Pancreas (tissue), 10 donors: ENCODE data around the gene FAM236A. TPM values are rescaled to one million over a fixed set of nuclear protein-coding genes. Genes with fewer than 3 reads are reported as not detected.
A peak's percentile ranks its signal among the peaks of the same experiment; 100 is the strongest.
"Not testable (repeated sequence)": the region's sequence is repeated elsewhere in the genome, so short reads cannot be mapped to it uniquely, and the experiment has no call there.

Source experiments
- ATAC-seq, 4 donors: fragments of 200-7000 bp; cut with Tn5 transposase; one replicate each; pipeline versions ENCODE4 v1.8.0 to v1.9.1; 2020; ENCODE audit warnings: mild to moderate bottlenecking in 4 of 4, moderate library complexity in 4 of 4
- DNase-seq, 6 donors: peaks; one replicate each; pipeline ENCODE4 v3.0.0-alpha.2; 2020
- FAIRE-seq: peaks from 2 replicates; lab custom pipeline; 2012; peaks lifted over from hg19 to GRCh38; lab: Jason Lieb, UNC
- H3K27ac ChIP-seq, 4 donors: fragments of 200-600 bp; sonication (generic); 1 replicate in 3 of 4; 2 replicates in 1 of 4; pipeline versions ENCODE4 v1.5.0 to v1.8.0; 2020
- H3K27me3 ChIP-seq, 4 donors: fragments of 200-600 bp; one replicate each; pipeline ENCODE4 v1.8.0; 2021
- H3K36me3 ChIP-seq, 3 donors: fragments of 200-600 bp; sonication (generic) in 1 of 3; one replicate each; pipeline versions ENCODE4 v1.5.0 to v1.8.0; 2020 to 2021
- H3K4me1 ChIP-seq, 3 donors: fragments of 200-600 bp; one replicate each; pipeline ENCODE4 v1.8.0; 2021
- H3K4me3 ChIP-seq, 4 donors: fragments of 200-600 bp; sonication (generic) in 2 of 4; one replicate each; pipeline versions ENCODE4 v1.5.0 to v1.8.0; 2020 to 2021
- H3K9me3 ChIP-seq, 4 donors: fragments of 200-600 bp; one replicate each; pipeline ENCODE4 v1.8.0; 2021
- WGBS, 2 donors: extraction: QIAGEN DNeasy Blood & Tissue Kit; methylation state at CpG; one replicate each; pipeline ENCODE4 v1.1.7; 2013; 5-methylcytosine and 5-hydroxymethylcytosine counted together
- intact Hi-C, 3 donors: fragments of 100-400 bp; cut with DNase I; formaldehyde crosslinking; loops; one replicate each; pipeline versions ENCODE4 v1.11.1 to v1.14.2; 2022
- polyA plus RNA-seq, 2 donors: library from polyadenylated mRNA; stranded (reverse); fragments of 200-250 nt; gene quantifications; one replicate each; pipeline ENCODE4 v1.2.3, GENCODE V29; 2013
- total RNA-seq, 6 donors: library from RNA; stranded (reverse); fragmentation: NEBNext Ultra II Directional in 4 of 6; extraction: Animal tissue kit (Norgen Biotek cat#: 25700) in 4 of 6; gene quantifications; one replicate each; pipeline versions ENCODE4 v1.2.1 to v1.2.4, GENCODE V29; 2021 to 2023
- donor health status: healthy with polysubstance abuse.
- donor health status: DM: no; HTN: no; CAD: no; lungs with moderate emphysema.
- donor health status: DM: no; HTN: no; CAD: no.
- donor health status: control.
- donor health status: control.
- donor health status: Bipolar disorder and iron deficiency.
- donor health status: DM: yes; HTN: yes; CAD: no.
- donor health status: DM: no; HTN: no; CAD: no.
- donor health status: DM: no; HTN: no; CAD: no.
- donor health status: DM: yes; HTN: yes; CAD: no.

The FAM236A gene
- total RNA-seq (not detected), polyA plus RNA-seq (not detected)

DNA sequence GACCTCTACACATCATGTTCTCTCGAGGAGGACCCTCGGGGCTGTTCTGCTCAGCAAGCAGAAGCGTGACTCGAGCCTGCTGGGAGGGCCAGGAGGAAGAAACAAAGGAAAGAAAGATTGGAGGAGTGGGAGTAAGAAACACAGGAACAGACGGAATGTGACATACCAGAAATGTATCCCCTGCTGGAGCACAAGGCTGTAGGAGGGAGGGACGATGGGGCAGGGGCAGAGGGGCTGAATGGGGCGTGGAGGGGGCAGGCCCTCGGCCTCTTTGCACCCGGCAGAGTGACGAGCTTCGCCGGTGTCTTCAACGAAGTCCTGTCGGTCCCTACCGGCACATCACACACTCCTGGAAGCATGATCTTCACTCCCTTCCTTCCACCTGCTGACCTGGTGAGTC, at the start of gene FAM236A:
Gene FAM236A (plus strand): TSS at position 301 of the 400 bp plus-strand sequence. CDS start 57 bp downstream, at position 358.
- H3K27me3 ChIP-seq, H3K27ac ChIP-seq, DNase-seq, H3K4me3 ChIP-seq, ATAC-seq, FAIRE-seq, H3K4me1 ChIP-seq, H3K36me3 ChIP-seq, intact Hi-C loops, H3K9me3 ChIP-seq: not testable (repeated sequence)
- WGBS, 2 donors, result no CpG with 5 or more reads among the region's 15 CpGs

GRCh38 chrX:72889740-72890139, 48.3 kb upstream of the FAM236A start:
- intact Hi-C loops, H3K4me3 ChIP-seq, H3K27me3 ChIP-seq, H3K36me3 ChIP-seq, H3K9me3 ChIP-seq, H3K27ac ChIP-seq, H3K4me1 ChIP-seq, DNase-seq, FAIRE-seq, ATAC-seq: not testable (repeated sequence)
- WGBS, 2 donors, result no CpG with 5 or more reads among the region's 14 CpGs

- FAIRE-seq, ATAC-seq, DNase-seq, H3K4me3 ChIP-seq, H3K36me3 ChIP-seq, H3K27ac ChIP-seq, H3K9me3 ChIP-seq, intact Hi-C loops, H3K4me1 ChIP-seq, H3K27me3 ChIP-seq: not testable (repeated sequence)
- no CpG with 5 or more reads among the region's 13 CpGs for WGBS, 2 donors
Observed at GRCh38 chrX:72912315-72912714, 25.7 kb upstream of the FAM236A start, which contains the start of gene FAM236C. TSS of gene FAM236C (plus strand) at chrX:72912615. CDS start at chrX:72912715, 100 bp downstream.

GRCh38 chrX:72916096-72916495, 21.9 kb upstream of the FAM236A start:
- FAIRE-seq, H3K9me3 ChIP-seq, H3K36me3 ChIP-seq, H3K4me3 ChIP-seq, H3K27me3 ChIP-seq, H3K27ac ChIP-seq, ATAC-seq, intact Hi-C loops, H3K4me1 ChIP-seq: not testable (repeated sequence)
- 69 to 75% methylated on average over 2 to 3 of the region's 5 CpGs for WGBS, 2 donors
- DNase-seq, result peak in 1 of 6 donors; percentile 1

DNA sequence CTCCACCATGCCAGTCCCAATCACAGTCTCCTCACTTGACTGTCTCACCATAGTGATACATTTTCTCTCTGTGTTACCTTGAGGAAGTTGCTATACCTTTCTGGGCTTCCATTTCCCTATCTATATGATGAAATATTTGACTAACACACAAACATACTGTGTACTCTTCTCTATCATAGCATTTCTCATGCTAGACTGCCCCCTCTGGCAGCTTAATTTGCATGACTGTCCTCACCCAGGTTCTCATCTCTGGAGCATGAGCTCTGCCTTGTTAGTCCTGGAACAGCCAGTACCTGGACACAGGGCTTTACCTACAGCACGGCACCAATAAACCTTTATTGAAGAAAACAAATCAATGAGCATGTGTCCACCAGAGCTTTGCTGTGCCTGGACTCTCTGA, 5.7 kb upstream of the FAM236A start:
- FAIRE-seq, result not testable (repeated sequence)
- no CpG with 5 or more reads among the region's 1 CpG for WGBS, 2 donors

DNA sequence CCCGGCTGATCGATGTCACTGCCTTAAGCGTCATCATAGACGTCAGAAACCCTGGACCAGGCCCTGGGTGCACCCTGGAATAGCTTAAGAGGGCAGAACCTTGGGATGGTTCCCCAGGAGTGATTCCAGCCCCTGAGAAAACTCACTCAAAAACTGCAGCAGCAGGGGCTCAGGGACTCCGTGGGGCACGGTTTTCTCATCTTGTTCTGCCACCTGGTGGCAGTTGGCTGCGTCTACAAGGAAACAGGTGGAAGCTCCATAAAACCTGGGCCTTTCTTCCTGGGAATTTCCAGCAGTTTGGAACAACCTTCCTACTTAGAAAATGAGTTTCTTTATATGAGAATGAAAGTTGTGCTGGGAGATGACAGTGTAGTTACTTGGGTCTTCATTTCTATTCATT, 1.6 kb upstream of the FAM236A start:
- H3K36me3 ChIP-seq, DNase-seq, H3K4me3 ChIP-seq, H3K4me1 ChIP-seq, H3K27me3 ChIP-seq, H3K27ac ChIP-seq, intact Hi-C loops, H3K9me3 ChIP-seq: not testable (repeated sequence)
- peak in 3 of 4 donors; percentile 37 to 69 (median 58) for ATAC-seq
- FAIRE-seq, result peak; percentile 98
- WGBS, 2 donors, result no CpG with 5 or more reads among the region's 7 CpGs

More for the DNA sequence above, 5.7 kb upstream of the FAM236A start:
- H3K36me3 ChIP-seq, H3K4me1 ChIP-seq, H3K27ac ChIP-seq, H3K9me3 ChIP-seq, H3K27me3 ChIP-seq, H3K4me3 ChIP-seq, DNase-seq, ATAC-seq, intact Hi-C loops: not testable (repeated sequence)

DNA sequence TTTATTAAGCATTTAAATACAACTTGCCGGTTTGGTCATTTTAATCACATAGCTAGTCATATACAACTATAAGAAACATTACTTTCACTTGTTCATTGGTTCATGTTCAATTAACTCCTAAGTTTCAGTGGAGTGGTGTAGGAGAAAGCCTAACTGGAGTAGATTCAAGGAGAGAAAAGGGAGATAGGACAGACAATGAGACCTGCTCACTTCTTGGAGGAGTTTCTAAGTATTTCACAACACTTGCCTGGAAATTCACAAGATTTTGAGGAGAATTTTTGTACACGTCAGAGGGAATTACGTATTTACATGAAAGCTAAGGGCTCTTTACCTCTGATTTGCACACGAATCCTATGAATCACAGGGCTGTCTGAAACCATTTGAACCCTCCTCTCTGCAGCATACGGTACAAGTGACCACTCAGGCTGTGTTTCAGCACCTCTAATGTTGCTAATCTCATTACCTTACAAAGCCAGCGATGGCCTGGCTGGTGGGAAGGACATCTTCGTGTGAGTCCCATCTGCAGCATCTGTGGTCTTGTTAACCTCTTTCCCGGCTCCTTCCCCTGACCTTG, 1.0 kb upstream of the FAM236A start:
- DNase-seq, H3K27ac ChIP-seq, H3K4me1 ChIP-seq, FAIRE-seq, ATAC-seq, H3K9me3 ChIP-seq, H3K27me3 ChIP-seq, intact Hi-C loops, H3K36me3 ChIP-seq, H3K4me3 ChIP-seq: not testable (repeated sequence)
- WGBS, 2 donors, result no CpG with 5 or more reads among the region's 8 CpGs

DNA sequence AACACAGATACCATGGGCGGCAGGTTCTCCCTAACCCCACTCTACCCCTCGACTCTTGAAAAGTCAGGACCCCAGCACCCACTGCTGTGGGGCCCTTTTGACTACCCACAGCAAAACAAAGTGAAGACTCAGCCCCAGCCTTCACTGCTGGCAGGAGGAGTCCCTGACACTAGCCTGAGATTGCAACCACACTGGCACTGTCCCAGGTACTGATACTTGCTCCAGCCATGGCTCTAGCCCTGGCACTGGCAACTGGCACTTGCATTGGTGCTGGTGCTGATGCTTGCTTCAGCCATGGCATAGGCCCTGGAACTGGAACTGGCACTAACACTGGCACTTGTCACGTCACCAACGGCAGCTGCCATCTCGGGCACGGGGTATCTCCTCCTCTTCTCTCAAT, 4.3 kb downstream of the FAM236A start:
- peak in 3 of 4 donors; percentile 14 to 35 (median 22) for ATAC-seq
- H3K27me3 ChIP-seq, H3K9me3 ChIP-seq, H3K4me3 ChIP-seq, H3K27ac ChIP-seq, DNase-seq, FAIRE-seq, H3K4me1 ChIP-seq, H3K36me3 ChIP-seq, intact Hi-C loops: not testable (repeated sequence)
- WGBS, 2 donors, result no CpG with 5 or more reads among the region's 6 CpGs

DNA sequence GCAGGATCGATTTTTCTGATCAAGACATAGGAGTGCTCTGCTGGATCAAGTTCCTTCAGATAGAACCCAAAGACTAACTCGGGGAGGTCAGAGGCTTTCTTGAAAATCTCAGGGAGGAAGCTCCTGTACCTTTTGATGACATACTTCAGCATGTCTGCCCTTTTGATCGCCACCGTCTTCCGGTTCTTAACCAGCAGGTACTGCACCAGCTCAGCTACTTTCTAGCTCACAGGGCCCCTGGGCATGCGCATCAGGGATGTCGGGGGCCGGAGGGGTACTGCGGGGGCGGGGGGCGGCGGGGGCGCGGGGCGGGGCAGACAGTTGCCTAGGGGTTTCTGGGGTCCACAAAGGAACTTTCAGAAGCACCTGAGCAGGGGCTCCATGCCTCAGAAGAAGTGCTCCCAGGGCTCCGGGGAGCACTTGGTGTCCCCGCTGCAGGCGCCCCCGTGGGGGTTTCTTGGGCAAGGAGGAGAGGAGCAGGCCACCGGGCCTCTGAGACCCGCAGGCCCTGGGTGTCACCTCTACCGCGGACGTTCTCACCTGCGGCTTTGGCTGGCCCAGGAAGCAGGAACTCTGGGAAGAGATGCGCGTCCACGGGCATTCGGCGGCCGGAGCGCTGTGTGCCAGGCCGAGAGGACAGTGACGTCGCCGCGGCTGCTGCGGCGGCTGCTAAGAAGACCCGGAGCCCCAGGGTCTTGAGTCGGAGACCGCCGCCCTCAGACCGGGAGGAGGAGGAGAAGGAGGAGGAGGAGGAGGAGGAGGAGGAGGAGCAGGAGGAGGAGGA, 5.2 kb downstream of the FAM236A start:
- H3K4me3 ChIP-seq, H3K27me3 ChIP-seq, H3K4me1 ChIP-seq, H3K9me3 ChIP-seq, intact Hi-C loops, H3K27ac ChIP-seq, H3K36me3 ChIP-seq, FAIRE-seq, DNase-seq: not testable (repeated sequence)
- peak; percentile 83 to 88 (median 84) for ATAC-seq
- WGBS, 2 donors, result no CpG with 5 or more reads among the region's 44 CpGs

DNA sequence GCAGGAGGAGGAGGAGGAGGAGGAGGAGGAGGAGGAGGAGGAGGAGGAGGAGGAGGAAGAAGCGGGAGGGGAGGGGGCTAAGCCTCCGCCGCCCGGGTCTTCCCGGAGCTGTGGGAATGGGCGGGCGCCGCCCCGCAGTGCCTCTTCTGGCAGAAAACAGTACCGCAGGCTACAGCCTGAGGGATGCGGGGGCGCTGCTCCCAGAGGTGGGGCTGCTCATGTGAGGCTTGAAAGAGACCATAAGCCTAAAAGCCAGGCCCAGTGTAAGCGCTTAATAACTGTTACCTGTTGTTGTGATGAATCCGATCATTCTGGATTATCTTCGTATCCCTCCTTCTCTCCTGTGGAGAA, 5.8 kb downstream of the FAM236A start, which contains the start of gene DMRTC1:
Gene DMRTC1 (minus strand): TSS at position 19 of the 351 bp plus-strand sequence. CDS start 68,143 bp downstream, outside the sequence.
- H3K4me1 ChIP-seq, H3K27me3 ChIP-seq, H3K27ac ChIP-seq, FAIRE-seq, DNase-seq, H3K36me3 ChIP-seq, H3K4me3 ChIP-seq, intact Hi-C loops, H3K9me3 ChIP-seq: not testable (repeated sequence)
- peak; percentile 82 to 95 (median 92) for ATAC-seq
- WGBS, 2 donors, result no CpG with 5 or more reads among the region's 15 CpGs

DNA sequence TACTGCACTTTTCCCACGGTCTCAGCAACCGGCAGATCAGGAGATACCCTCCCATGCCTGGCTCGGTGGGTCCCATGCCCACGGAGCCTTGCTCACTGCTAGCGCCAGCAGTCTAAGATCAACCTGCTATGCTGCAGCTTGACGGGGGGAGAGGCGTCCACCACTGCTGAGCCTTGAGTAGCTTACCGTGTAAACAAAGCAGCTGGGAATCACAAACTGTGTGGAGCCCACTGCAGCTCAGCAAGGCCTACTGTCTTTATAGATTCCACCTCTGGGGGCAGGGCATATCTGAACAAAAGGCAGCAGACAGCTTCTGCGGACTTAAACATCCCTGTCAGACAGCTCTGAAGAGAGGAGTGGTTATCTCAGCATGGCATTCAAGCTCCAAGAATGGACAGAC, 22.0 kb downstream of the FAM236A start:
- FAIRE-seq, H3K27ac ChIP-seq, H3K4me3 ChIP-seq, H3K9me3 ChIP-seq, H3K36me3 ChIP-seq, intact Hi-C loops, H3K4me1 ChIP-seq, H3K27me3 ChIP-seq, DNase-seq: not testable (repeated sequence)
- ATAC-seq, result peak in 1 of 4 donors; percentile 36
- no CpG with 5 or more reads among the region's 9 CpGs for WGBS, 2 donors

DNA sequence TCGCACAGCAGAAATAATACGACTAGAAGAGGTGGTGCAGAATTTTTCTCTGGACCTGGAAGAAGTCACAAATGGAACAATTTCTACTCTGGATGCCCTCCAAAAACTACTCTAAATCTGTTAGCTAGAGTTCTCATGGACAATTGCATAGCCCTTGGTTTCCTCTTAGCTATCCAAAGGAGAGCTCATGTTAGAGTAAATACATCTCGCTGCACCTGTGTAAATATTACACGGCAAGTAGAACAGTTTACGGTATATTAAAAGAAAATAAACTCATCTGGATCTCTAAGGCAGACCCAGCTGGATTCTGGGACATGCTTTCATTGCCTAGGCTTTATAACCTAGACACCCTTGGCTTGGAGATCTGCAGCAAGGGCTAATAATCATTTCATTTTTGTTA, 33.9 kb downstream of the FAM236A start:
- intact Hi-C loops, H3K27ac ChIP-seq, H3K36me3 ChIP-seq, H3K4me3 ChIP-seq, FAIRE-seq, H3K27me3 ChIP-seq, DNase-seq, H3K9me3 ChIP-seq, H3K4me1 ChIP-seq: not testable (repeated sequence)
- no CpG with 5 or more reads among the region's 5 CpGs for WGBS, 2 donors
- peak; percentile 35 to 80 (median 62) for ATAC-seq
